CD4-positive, alpha-beta T cell treated with Interleukin-12 subunit alpha and Interleukin-12 subunit beta, for 1 hour (primary cell): Measurements from ENCODE around the gene TAF8.

Experiments used
- DNase-seq: peaks from one replicate; pipeline ENCODE4 v3.0.0-alpha.2; 2020

TAF8 gene

DNA sequence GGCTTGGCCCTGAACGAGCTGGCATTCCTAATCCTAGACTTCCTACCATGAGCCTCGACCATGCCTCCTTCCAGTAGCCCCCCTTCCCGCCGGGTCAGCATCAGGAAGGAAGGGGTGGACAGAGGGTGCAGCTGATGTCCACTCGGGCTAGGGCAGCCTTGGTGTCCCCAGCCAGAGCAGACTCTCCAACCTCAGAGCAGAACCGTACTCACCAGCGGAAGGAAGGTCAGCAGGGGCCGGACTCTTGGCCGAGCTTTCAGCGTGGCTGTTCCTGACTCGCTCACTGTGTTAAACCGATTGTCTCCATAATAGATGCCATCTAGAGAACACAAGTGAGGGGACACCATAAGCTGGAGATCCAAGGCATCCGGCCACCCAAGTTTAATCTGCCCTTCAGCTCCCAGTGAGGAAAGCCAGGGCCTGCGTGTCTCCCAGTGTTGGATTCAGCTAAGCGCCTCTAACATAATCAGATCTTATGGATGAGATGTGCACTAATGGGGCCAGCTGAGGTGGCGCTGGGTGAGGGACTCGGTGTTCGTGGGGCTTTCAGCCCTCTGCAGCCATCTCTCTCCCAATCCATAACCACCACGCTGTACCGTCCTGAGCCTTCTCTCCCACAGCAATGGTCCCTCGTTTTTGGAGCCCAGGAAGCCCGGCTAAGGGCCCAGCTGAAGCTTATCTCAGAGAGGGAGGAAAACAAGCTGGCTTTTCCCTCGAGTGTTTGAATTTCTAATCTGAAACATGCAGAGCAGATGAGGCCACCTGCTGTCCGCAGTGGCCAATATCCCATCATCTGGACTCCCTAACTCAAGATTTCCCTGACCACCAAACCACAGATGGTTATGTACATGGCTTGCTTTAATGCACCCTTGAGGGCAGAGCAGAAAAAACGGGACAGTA lies 78.4 kb downstream of the TAF8 start:
- DNase-seq = no peak

DNA sequence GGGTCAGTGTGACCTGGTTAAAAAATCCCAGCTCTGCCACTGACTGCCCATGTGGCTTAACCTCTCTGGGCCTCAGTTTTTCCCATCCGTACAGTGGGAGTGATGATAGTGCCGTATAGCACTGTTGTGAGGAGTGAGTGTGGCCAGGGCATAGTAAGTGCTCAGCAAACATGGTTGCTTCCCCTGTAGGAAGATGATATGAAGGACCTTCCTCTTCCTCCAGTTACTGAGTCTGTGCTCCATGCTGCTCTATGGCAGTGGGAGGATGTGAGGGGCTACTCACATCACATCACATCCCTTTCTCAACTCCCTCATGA lies 79.0 kb downstream of the TAF8 start:
- no peak for DNase-seq

DNA sequence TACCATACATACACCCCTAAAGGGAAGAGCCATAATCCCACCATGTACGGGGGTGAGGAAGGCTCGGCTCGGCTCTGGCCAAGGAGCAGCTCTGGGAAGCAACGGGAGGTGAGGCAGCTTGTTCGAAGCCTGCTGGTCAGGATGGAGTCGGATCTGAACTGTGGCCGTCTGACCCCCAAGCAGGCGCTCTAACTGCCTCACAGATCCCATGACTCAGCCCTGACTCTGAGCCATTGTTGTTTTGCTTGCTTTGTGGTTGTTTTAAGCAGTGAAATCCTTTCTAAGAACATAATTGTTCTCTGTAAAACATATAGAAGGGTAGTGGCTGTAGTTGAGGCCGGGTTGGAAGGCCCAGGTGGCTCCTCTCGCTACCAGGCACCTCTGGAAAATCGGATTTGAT lies 81.2 kb downstream of the TAF8 start:
- DNase-seq = no peak

DNA sequence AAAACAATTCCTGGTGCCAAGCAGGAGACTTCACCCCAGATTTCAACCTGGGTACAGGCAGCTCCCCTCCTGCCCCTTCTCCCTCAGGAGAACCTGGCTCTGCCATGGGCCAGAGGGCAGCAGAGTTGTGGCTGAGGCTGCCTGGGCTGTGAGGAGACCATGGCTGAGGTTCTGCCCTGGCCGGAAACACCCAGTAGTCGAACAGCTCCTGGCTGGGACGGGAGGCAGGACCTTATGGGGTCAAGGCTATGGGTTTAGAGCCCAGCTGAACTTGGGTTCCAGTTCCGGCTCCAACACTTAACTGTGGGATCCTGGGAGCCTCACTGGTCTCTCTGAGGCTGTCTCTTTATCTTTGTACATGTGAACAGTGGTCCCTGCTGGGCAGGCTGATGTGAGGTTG lies 83.6 kb downstream of the TAF8 start:
- no peak for DNase-seq

DNA sequence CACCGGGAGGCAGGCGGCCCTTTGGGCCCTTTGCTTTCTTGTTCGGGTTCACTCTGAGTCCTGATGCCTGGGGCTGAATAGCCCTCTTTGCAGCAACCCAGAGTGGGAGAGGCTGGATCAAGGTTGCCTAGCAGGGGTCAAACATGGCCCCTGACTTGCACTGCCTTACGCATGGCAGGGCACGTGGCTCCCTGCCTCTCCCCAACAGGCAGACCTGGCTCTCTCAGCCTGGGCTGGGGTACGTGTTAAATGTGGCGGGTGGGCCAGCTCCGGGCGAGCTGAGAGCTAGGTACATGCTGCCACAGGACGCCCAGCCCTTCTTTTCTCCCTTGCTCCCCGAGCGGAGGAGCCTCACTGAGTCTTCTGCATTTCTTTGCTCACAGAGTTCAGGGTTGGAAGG lies 84.8 kb downstream of the TAF8 start:
- DNase-seq = no peak

DNA sequence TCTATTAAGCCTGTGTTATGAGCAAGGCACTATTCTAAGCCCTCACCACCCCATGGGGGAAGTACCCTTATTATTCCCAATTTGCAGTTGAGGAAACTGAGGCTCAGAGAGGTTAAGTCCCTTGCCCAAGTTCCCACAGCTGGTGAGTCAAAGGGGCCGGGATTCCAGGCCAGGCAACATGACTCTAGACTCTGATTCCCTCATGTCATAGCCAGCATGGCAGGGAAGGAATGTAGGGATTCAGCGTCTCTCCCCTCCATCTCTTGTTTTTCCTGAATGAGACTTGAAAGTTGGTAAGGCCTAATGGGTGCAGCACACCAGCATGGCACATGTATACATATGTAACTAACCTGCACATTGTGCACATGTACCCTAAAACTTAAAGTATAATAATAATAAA lies 85.4 kb downstream of the TAF8 start:
- no peak for DNase-seq

DNA sequence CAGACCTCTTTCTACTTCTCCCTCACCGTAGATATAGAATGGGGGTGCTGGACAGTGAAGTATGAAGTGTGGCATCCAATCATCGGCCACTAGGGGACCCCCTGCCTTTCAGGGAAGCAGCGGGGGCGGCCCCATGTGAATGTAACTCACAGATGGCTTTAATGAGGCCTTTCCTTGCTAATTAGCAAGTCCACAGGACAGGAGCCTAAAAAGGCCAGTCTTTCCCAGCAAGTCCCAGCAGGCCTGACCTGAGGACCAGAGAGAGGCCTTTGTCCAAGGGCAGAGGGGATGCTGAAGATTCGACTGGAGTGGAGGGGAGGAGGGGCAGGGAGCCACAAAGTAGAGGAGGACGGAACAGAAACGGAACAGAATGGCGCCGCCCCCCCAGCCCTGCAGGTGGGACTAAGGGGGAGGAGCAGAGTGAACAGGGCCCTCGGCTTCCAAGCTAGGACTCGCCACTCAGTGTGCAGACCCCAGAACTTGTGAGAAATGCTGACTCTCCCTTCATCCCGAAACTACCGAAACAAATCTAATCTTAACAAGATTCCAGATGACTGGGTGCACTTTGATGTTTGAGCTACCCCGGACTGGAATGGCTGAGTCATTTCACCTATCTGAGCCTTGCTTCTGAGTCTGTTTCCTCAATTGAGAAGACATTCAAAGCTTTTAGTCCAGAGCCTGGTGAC lies 86.3 kb downstream of the TAF8 start:
- no peak for DNase-seq
